ENCODE data around the gene ABT1. TPM values are rescaled to one million over a fixed set of nuclear protein-coding genes. Genes with fewer than 3 reads are reported as not detected.
"Not testable (repeated sequence)": the region's sequence is repeated elsewhere in the genome, so short reads cannot be mapped to it uniquely, and the experiment has no call there.

Gene ABT1
- 10 to 100 TPM; 11.0 to 22.1 (median 13.5) TPM for total RNA-seq

GRCh38 chr6:26596579-26597388 is at the start of gene ABT1:
Gene ABT1 (plus strand): TSS chr6:26596953. CDS start chr6:26596983, 30 bp downstream.
- no peak for TF ChIP-seq CTCF (IDR thresholded peaks at IDR 0.05)

GRCh38 chr6:26547363-26547762 is 49.4 kb upstream of the ABT1 start:
- DNase-seq (ENCODE audit: low spot score); ATAC-seq (ENCODE audit: low FRiP score): not testable (repeated sequence)

More at GRCh38 chr6:26596579-26597388, at the start of gene ABT1:
- ATAC-seq (ENCODE audit: low FRiP score) = peak; percentile 93
- peak; percentile 97 for DNase-seq (ENCODE audit: low spot score)

- no peak for TF ChIP-seq CTCF (IDR thresholded peaks at IDR 0.05)
- DNase-seq (ENCODE audit: low spot score) (no peak), ATAC-seq (ENCODE audit: low FRiP score) (peak; percentile 75)
Observed at GRCh38 chr6:26550250-26550993, 46.3 kb upstream of the ABT1 start.

GRCh38 chr6:26552205-26552604 is 44.5 kb upstream of the ABT1 start:
- no peak for ATAC-seq (ENCODE audit: low FRiP score)
- no peak for DNase-seq (ENCODE audit: low spot score)
- TF ChIP-seq CTCF (IDR thresholded peaks at IDR 0.05) = no peak

- ATAC-seq (ENCODE audit: low FRiP score) (no peak), DNase-seq (ENCODE audit: low spot score) (no peak)
- no peak for TF ChIP-seq CTCF (IDR thresholded peaks at IDR 0.05)
Observed at GRCh38 chr6:26552640-26553188, 44.0 kb upstream of the ABT1 start.

- DNase-seq (ENCODE audit: low spot score) = peak; percentile 63
- TF ChIP-seq CTCF (IDR thresholded peaks at IDR 0.05) = no peak
- peak; percentile 76 for ATAC-seq (ENCODE audit: low FRiP score)
Observed at GRCh38 chr6:26553264-26553634, 43.5 kb upstream of the ABT1 start.

- peak; percentile 70 for ATAC-seq (ENCODE audit: low FRiP score)
- peak; percentile 67 for DNase-seq (ENCODE audit: low spot score)
- no peak for TF ChIP-seq CTCF (IDR thresholded peaks at IDR 0.05)
Observed at GRCh38 chr6:26553635-26554446, 42.9 kb upstream of the ABT1 start.
